Upper lobe of left lung (tissue), 4 donors: ENCODE results near the gene STAB2.

Source experiments
- CTCF ChIP-seq, 6 experiments: fragments of 450-650 bp in 4 of 6; fragments of 200-600 bp in 2 of 6; sonication (generic) in 2 of 6; IDR thresholded peaks; one replicate each; pipeline ENCODE4 v1.5.1; 2016 to 2019; ENCODE audit warnings: antibody characterized with exemption in 6 of 6
- POLR2A ChIP-seq, 4 donors: fragments of 450-650 bp; IDR thresholded peaks; one replicate each; pipeline ENCODE4 v1.5.1; 2016 to 2017; ENCODE audit warnings: antibody characterized with exemption in 4 of 4, mild to moderate bottlenecking in 2 of 4

GRCh38 chr12:103809154-103809553 lies 222.1 kb downstream of the STAB2 start:
- TF ChIP-seq CTCF (IDR thresholded peaks at IDR 0.05), result no peak
- no peak for TF ChIP-seq POLR2A (IDR thresholded peaks at IDR 0.05)
